Inferior parietal cortex (tissue), 1 donor: ENCODE measurements around the gene ZNF488.

ENCODE experiments used
- DNase-seq: peaks from one replicate; pipeline ENCODE4 v3.0.0-alpha.2; 2016; ENCODE audit errors: extremely low spot score

ZNF488 gene

GRCh38 chr10:47381427-47382379 is 2.4 kb downstream of the ZNF488 start:
- DNase-seq: no peak

- no peak for DNase-seq
Observed at GRCh38 chr10:47381103-47381395, 3.0 kb downstream of the ZNF488 start.

- DNase-seq: no peak
Observed at GRCh38 chr10:47380341-47381102, 3.6 kb downstream of the ZNF488 start.

GRCh38 chr10:47379901-47380300 is 4.2 kb downstream of the ZNF488 start:
- peak; percentile 67 for DNase-seq

GRCh38 chr10:47379445-47379785 is 4.7 kb downstream of the ZNF488 start:
- no peak for DNase-seq

GRCh38 chr10:47378606-47379444 is 5.3 kb downstream of the ZNF488 start:
- no peak for DNase-seq

GRCh38 chr10:47378183-47378510 is 5.9 kb downstream of the ZNF488 start:
- DNase-seq: no peak

- DNase-seq: no peak
Observed at GRCh38 chr10:47376522-47377220, 7.4 kb downstream of the ZNF488 start.

GRCh38 chr10:47374611-47375536 is 9.2 kb downstream of the ZNF488 start:
- DNase-seq: no peak

GRCh38 chr10:47372726-47373125 is 11.4 kb downstream of the ZNF488 start:
- no peak for DNase-seq

- no peak for DNase-seq
Observed at GRCh38 chr10:47371629-47372485, 12.2 kb downstream of the ZNF488 start.

- DNase-seq: no peak
Observed at GRCh38 chr10:47370878-47371277, 13.2 kb downstream of the ZNF488 start.

- DNase-seq: no peak
Observed at GRCh38 chr10:47370015-47370767, 13.9 kb downstream of the ZNF488 start.

- DNase-seq: no peak
Observed at GRCh38 chr10:47369251-47369894, 14.7 kb downstream of the ZNF488 start.

- no peak for DNase-seq
Observed at GRCh38 chr10:47368431-47369180, 15.5 kb downstream of the ZNF488 start.

GRCh38 chr10:47367646-47368045 is 16.4 kb downstream of the ZNF488 start:
- no peak for DNase-seq

GRCh38 chr10:47366731-47367460 is 17.2 kb downstream of the ZNF488 start:
- no peak for DNase-seq
